OCI-LY1 (cell line): ENCODE results near the gene SERPINB13.
"Not testable (repeated sequence)": the region's sequence is repeated elsewhere in the genome, so short reads cannot be mapped to it uniquely, and the experiment has no call there.

Experiments used
- EZH2 ChIP-seq: fragments of 200-600 bp; sonication (generic), shearing (Covaris generic); IDR thresholded peaks from 2 replicates; pipeline ENCODE4 v1.8.0; 2017; ENCODE audit warnings: borderline replicate concordance, mixed run types, mild to moderate bottlenecking, antibody characterized with exemption, low read length, moderate library complexity, mixed read lengths
- TF ChIP-seq, protein P1 (sequence below): fragments of 200-600 bp; sonication (generic), shearing (Covaris generic); IDR thresholded peaks from 2 replicates; pipeline ENCODE4 v1.5.1; 2017; ENCODE audit warnings: mild to moderate bottlenecking, antibody characterized with exemption, low read length, moderate library complexity, mixed read lengths

DNA sequence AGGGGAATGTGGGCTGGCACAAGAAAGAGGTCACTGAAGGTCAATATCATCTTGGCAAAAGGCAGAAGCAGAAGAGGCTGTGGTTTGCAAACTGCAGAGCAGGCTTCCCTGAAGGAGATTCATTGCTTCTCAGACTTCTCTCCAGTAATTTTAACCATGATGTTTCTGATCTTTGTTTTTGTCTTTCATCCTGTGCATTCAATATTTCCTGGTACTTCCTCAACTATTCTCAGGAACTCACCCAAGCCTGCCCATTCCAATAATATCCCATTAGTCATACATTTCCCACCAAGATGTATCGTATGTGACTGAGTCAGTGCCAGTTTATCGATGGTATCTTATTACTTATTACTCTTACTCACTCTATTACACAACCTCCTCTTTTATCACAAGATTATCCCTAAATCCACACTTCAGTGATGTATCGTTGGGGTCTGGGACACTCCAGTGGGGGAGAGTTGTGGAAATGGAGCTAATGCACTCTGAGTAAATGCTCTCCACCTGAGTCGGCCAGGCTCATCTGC, 54.1 kb downstream of the SERPINB13 start:
- TF ChIP-seq, protein P1, sequence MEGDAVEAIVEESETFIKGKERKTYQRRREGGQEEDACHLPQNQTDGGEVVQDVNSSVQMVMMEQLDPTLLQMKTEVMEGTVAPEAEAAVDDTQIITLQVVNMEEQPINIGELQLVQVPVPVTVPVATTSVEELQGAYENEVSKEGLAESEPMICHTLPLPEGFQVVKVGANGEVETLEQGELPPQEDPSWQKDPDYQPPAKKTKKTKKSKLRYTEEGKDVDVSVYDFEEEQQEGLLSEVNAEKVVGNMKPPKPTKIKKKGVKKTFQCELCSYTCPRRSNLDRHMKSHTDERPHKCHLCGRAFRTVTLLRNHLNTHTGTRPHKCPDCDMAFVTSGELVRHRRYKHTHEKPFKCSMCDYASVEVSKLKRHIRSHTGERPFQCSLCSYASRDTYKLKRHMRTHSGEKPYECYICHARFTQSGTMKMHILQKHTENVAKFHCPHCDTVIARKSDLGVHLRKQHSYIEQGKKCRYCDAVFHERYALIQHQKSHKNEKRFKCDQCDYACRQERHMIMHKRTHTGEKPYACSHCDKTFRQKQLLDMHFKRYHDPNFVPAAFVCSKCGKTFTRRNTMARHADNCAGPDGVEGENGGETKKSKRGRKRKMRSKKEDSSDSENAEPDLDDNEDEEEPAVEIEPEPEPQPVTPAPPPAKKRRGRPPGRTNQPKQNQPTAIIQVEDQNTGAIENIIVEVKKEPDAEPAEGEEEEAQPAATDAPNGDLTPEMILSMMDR: not testable (repeated sequence)
- not testable (repeated sequence) for TF ChIP-seq EZH2
